ENCODE results near the gene IL10RB.

- TF ChIP-seq, protein P1, sequence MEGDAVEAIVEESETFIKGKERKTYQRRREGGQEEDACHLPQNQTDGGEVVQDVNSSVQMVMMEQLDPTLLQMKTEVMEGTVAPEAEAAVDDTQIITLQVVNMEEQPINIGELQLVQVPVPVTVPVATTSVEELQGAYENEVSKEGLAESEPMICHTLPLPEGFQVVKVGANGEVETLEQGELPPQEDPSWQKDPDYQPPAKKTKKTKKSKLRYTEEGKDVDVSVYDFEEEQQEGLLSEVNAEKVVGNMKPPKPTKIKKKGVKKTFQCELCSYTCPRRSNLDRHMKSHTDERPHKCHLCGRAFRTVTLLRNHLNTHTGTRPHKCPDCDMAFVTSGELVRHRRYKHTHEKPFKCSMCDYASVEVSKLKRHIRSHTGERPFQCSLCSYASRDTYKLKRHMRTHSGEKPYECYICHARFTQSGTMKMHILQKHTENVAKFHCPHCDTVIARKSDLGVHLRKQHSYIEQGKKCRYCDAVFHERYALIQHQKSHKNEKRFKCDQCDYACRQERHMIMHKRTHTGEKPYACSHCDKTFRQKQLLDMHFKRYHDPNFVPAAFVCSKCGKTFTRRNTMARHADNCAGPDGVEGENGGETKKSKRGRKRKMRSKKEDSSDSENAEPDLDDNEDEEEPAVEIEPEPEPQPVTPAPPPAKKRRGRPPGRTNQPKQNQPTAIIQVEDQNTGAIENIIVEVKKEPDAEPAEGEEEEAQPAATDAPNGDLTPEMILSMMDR (IDR thresholded peaks at IDR 0.05 in 4 of 5, conservative IDR thresholded peaks at IDR 0.05 in 1 of 5), result no peak
- no peak for TF ChIP-seq POLR2A (IDR thresholded peaks at IDR 0.05)
These were observed 4.8 kb downstream of the IL10RB start for GRCh38 chr21:33270986-33271385.
